Effector memory CD8-positive, alpha-beta T cell (primary cell): ENCODE data around the gene ARHGAP11A.
A peak's percentile ranks its signal among the peaks of the same experiment; 100 is the strongest.
"Not testable (repeated sequence)": the region's sequence is repeated elsewhere in the genome, so short reads cannot be mapped to it uniquely, and the experiment has no call there.

ENCODE experiments used
- ATAC-seq: fragments of 150-1000 bp; cut with Tn5 transposase; replicated peaks from 2 replicates; pipeline ENCODE4 v1.10.0; 2021; ENCODE audit warnings: mild to moderate bottlenecking, moderate library complexity
- DNase-seq, 3 experiments: peaks; one replicate each; pipeline ENCODE4 v3.0.0; 2021
- H3K27ac Mint-ChIP-seq, 2 donors: one replicate each; pipeline ENCODE4 v1.8.0; 2022; ENCODE audit warnings: mild to moderate bottlenecking in 2 of 2, mixed read lengths in 2 of 2, moderate library complexity in 2 of 2
- H3K27me3 Mint-ChIP-seq, 2 donors: one replicate each; pipeline ENCODE4 v1.8.0; 2022; ENCODE audit warnings: mixed read lengths in 2 of 2
- H3K36me3 Mint-ChIP-seq: one replicate; pipeline ENCODE4 v1.8.0; 2022; ENCODE audit warnings: mild to moderate bottlenecking, moderate library complexity, mixed read lengths; ENCODE audit not compliant: insufficient read depth
- H3K4me1 Mint-ChIP-seq, 2 donors: one replicate each; pipeline ENCODE4 v1.8.0; 2022; ENCODE audit warnings: low read depth in 2 of 2, mixed read lengths in 2 of 2
- H3K4me3 Mint-ChIP-seq, 2 donors: one replicate each; pipeline ENCODE4 v1.8.0; 2022; ENCODE audit warnings: mild to moderate bottlenecking in 2 of 2, mixed read lengths in 2 of 2, moderate library complexity in 2 of 2
- H3K9me3 Mint-ChIP-seq, 2 donors: one replicate each; pipeline ENCODE4 v1.8.0; 2022; ENCODE audit warnings: mixed read lengths in 2 of 2
- total RNA-seq, 9 experiments: gene quantifications; one replicate each; lab custom pipeline; 2026; lab: John Stamatoyannopoulos, UW

ARHGAP11A gene
- 3.7 to 13.2 (median 11.0) reads per million in 9 experiments for total RNA-seq

DNA sequence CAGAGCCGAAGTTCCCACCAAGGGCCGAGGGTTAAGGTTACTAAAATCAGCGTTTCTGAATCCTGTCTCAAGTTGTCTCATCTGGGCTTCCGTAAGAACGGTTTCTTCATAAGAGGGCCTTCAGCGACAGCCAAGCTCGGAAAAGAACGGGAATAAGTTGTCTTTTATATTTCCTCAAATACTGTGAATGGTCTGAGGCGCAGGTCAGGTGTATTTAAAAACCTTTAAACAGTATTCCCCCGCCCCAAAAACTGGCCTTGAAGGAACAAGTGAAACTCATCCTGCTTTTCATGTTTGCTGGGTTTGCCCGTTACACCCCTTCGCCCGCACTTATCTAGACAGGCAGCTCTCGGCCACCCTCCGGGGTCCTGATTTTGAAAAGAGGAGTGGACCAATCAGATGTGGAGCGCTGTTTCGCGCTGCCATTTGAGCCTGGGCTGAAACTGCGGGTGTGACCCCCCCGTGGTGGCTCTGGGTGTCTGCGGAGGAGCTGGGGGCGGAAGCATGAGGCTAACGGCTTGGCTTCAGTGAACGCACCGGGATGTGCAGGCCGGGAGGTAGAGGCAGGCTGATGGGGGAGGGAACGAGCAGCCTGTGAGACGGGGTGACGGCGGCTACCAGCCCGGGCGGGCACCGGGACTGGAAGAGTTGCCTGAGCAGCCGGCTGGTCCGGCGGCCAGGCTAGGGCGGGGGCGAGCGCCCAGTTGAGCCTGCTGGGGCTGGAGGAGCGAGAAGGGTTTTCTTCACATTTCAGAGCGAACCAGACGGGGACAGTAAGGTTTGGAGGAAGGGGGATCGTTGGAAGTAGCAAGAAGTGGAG lies at the start of gene ARHGAP11A:
Gene ARHGAP11A, plus strand, starts transcription at position 454 of the 820 bp plus-strand sequence. CDS start 708 bp downstream, outside the sequence.
- peak within 1 kb of the TSS; percentile 83 to 97 for H3K27ac Mint-ChIP-seq
- DNase-seq: peak; percentile 81 to 88 (median 83)
- H3K4me1 Mint-ChIP-seq: peaks cover 9 to 19% of the 10 kb centered on the region in 2 donors
- not testable (repeated sequence) for H3K9me3 Mint-ChIP-seq, H3K27me3 Mint-ChIP-seq
- peaks cover 14% of the 10 kb centered on the region for H3K36me3 Mint-ChIP-seq
- peak; percentile 83 for ATAC-seq
- H3K4me3 Mint-ChIP-seq: peak within 1 kb of the TSS; percentile 90 to 92

- not testable (repeated sequence) for H3K36me3 Mint-ChIP-seq, H3K27me3 Mint-ChIP-seq, H3K9me3 Mint-ChIP-seq, H3K4me3 Mint-ChIP-seq, DNase-seq, H3K27ac Mint-ChIP-seq, ATAC-seq, H3K4me1 Mint-ChIP-seq
Observed at GRCh38 chr15:32568988-32569387, 46.3 kb upstream of the ARHGAP11A start.

GRCh38 chr15:32578482-32578881 lies 36.8 kb upstream of the ARHGAP11A start:
- H3K27me3 Mint-ChIP-seq, DNase-seq, H3K4me1 Mint-ChIP-seq, ATAC-seq, H3K9me3 Mint-ChIP-seq, H3K36me3 Mint-ChIP-seq: not testable (repeated sequence)
- H3K4me3 Mint-ChIP-seq: peak overlapping the region; percentile 49 to 63
- H3K27ac Mint-ChIP-seq: peak overlapping the region; percentile 44 to 62

GRCh38 chr15:32585844-32586243 lies 29.5 kb upstream of the ARHGAP11A start:
- H3K9me3 Mint-ChIP-seq, H3K4me1 Mint-ChIP-seq, H3K27me3 Mint-ChIP-seq, H3K36me3 Mint-ChIP-seq, H3K4me3 Mint-ChIP-seq, DNase-seq, ATAC-seq, H3K27ac Mint-ChIP-seq: not testable (repeated sequence)

DNA sequence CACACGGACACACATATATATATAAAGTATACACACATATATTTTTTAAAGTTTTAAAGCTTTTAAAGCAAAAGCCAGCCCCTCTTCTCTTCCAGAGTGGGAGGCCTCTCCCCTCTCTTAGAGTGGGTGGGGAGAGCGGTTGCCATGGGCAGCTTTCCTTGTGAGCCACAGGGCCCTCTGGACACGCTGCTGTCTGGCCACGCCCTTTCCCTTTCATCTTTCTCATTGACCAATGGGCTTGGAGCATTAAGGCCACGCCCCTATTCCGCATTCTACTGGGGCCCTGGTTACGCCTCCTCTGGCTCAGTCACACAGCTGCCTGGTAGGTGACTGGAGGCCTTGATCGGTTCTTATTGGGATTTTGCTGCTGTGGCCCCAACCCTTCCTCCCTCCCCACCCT lies 22.2 kb upstream of the ARHGAP11A start, which contains the start of gene GOLGA8N:
Gene GOLGA8N, plus strand, starts transcription at position 306 of the 400 bp plus-strand sequence.
- H3K9me3 Mint-ChIP-seq, H3K36me3 Mint-ChIP-seq, H3K4me3 Mint-ChIP-seq, ATAC-seq, H3K27me3 Mint-ChIP-seq, H3K27ac Mint-ChIP-seq, DNase-seq, H3K4me1 Mint-ChIP-seq: not testable (repeated sequence)

GRCh38 chr15:32609518-32609917 lies 5.8 kb upstream of the ARHGAP11A start:
- not testable (repeated sequence) for DNase-seq, H3K27ac Mint-ChIP-seq, H3K36me3 Mint-ChIP-seq, H3K9me3 Mint-ChIP-seq, H3K4me1 Mint-ChIP-seq, H3K4me3 Mint-ChIP-seq, H3K27me3 Mint-ChIP-seq, ATAC-seq

DNA sequence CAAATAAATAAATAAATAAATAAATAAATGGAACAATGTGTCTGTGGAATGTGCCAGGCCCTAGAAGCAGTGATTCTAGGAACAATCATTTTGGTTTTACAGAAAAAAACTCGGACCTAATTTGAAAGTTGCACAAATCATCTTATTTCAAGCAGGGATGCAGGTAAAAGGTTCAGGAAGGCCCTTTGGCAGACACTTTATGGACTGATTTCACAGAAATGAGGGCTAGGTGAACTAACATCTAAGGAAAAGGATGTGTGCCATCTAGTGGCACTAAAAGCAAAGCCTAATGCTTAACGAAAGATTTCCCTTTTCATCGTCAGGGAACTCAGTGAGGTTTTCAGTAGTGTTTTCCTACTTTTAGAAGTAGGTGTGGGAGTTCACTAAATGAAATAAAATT lies 4.6 kb upstream of the ARHGAP11A start:
- not testable (repeated sequence) for H3K4me3 Mint-ChIP-seq, H3K27ac Mint-ChIP-seq, H3K4me1 Mint-ChIP-seq, H3K36me3 Mint-ChIP-seq, H3K9me3 Mint-ChIP-seq, H3K27me3 Mint-ChIP-seq, ATAC-seq
- DNase-seq: peak in 1 of 3 experiments; percentile 2

GRCh38 chr15:32614712-32615050 lies 623 bp upstream of the ARHGAP11A start:
- Mint-ChIP-seq H3K27ac (peak overlapping the region; percentile 83 to 97), H3K4me3 (peak overlapping the region; percentile 90 to 92), H3K4me1 (peaks cover 9 to 19% of the 10 kb centered on the region in 2 donors), H3K36me3 (peaks cover 14% of the 10 kb centered on the region)
- not testable (repeated sequence) for DNase-seq, H3K9me3 Mint-ChIP-seq, H3K27me3 Mint-ChIP-seq
- peak; percentile 5 for ATAC-seq

- peak in 2 of 3 experiments; percentile 5 to 14 for DNase-seq
- not testable (repeated sequence) for H3K27me3 Mint-ChIP-seq, H3K9me3 Mint-ChIP-seq
- H3K4me1 Mint-ChIP-seq: peaks cover 9 to 19% of the 10 kb centered on the region in 2 donors
- peak overlapping the region; percentile 83 to 97 for H3K27ac Mint-ChIP-seq
- peaks cover 14% of the 10 kb centered on the region for H3K36me3 Mint-ChIP-seq
- peak; percentile 19 for ATAC-seq
- H3K4me3 Mint-ChIP-seq: peak overlapping the region; percentile 90 to 92
Observed at GRCh38 chr15:32615871-32616426, 645 bp downstream of the ARHGAP11A start.

- no peak for DNase-seq
- Mint-ChIP-seq H3K9me3 (no peaks in the 10 kb centered on the region), H3K27ac (no peak overlapping the region), H3K36me3 (no peaks in the 10 kb centered on the region), H3K4me1 (no peaks in the 10 kb centered on the region), H3K4me3 (no peak overlapping the region), H3K27me3 (no peaks in the 10 kb centered on the region)
- no peak for ATAC-seq
Observed at GRCh38 chr15:32636410-32636809, 21.1 kb downstream of the ARHGAP11A start.

GRCh38 chr15:32636908-32637567 lies 21.7 kb downstream of the ARHGAP11A start:
- H3K36me3 Mint-ChIP-seq: no peaks in the 10 kb centered on the region
- no peak overlapping the region for H3K4me3 Mint-ChIP-seq
- DNase-seq: no peak
- ATAC-seq: no peak
- no peaks in the 10 kb centered on the region for H3K27me3 Mint-ChIP-seq
- H3K4me1 Mint-ChIP-seq: no peaks in the 10 kb centered on the region
- H3K27ac Mint-ChIP-seq: no peak overlapping the region
- H3K9me3 Mint-ChIP-seq: no peaks in the 10 kb centered on the region

GRCh38 chr15:32637704-32638103 lies 22.4 kb downstream of the ARHGAP11A start:
- Mint-ChIP-seq H3K27ac (no peak overlapping the region), H3K4me3 (no peak overlapping the region), H3K36me3 (no peaks in the 10 kb centered on the region), H3K27me3 (no peaks in the 10 kb centered on the region), H3K9me3 (no peaks in the 10 kb centered on the region), H3K4me1 (no peaks in the 10 kb centered on the region)
- ATAC-seq (no peak), DNase-seq (no peak)

DNA sequence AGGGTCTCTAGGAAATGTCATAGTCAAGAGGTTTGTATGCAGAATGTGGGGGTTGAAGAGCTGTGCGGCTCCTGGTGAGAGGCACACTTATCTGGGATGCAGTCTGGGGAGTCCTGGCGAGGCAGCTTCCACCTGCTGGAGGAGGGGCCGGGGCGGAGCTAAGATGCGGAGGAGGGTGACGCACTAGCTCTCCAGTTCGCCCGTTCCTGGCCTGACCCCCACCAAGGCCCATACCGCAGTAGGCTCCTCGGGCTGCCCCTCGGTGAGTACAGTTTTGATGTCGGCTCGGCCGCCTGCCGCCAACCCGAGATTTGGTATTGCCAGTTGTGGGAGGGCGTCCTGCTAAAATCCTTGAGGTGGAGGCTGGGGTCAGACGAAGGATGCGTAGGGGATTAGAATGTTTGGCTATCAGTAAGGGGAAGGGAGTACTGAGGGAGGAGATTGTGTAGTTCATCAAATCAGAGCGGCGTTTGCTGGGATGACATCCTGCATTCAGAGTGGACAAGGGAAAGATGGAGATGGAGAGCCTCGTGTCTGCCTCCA lies 26.3 kb downstream of the ARHGAP11A start, which contains the start of gene SCG5:
Gene SCG5, plus strand, starts transcription at position 194 of the 543 bp plus-strand sequence. CDS start 1,883 bp downstream, outside the sequence.
- ATAC-seq (no peak), DNase-seq (no peak)
- no peaks in the 10 kb centered on the region for H3K4me1 Mint-ChIP-seq
- H3K27ac Mint-ChIP-seq: no peak within 1 kb of the TSS
- no peaks in the 10 kb centered on the region for H3K27me3 Mint-ChIP-seq
- H3K36me3 Mint-ChIP-seq: no peaks in the 10 kb centered on the region
- no peaks in the 10 kb centered on the region for H3K9me3 Mint-ChIP-seq
- no peak within 1 kb of the TSS for H3K4me3 Mint-ChIP-seq
